ENCODE data around the gene IRS1. TPM values are rescaled to one million over a fixed set of nuclear protein-coding genes. Genes with fewer than 3 reads are reported as not detected.

The IRS1 gene
- total and polyA plus RNA-seq, 2 donors (not counting 1 experiment from before 2014, with no cell fraction given): 14.3 to 29.1 TPM

GRCh38 chr2:226788064-226788463, 11.6 kb downstream of the IRS1 start:
- peak overlapping the region; percentile 66 for H3K4me2 ChIP-seq (ENCODE audit: extremely low read depth, insufficient read depth, low read length)
- DNase-seq (ENCODE audit: low read depth in 2 of 2): peak; percentile 34 to 66
- TF ChIP-seq EZH2 (IDR thresholded peaks at IDR 0.05; ENCODE audit: low read length, missing control alignments): no peak
- no peak overlapping the region for H3K9ac ChIP-seq (ENCODE audit: insufficient read depth, low read length)
- H3K36me3 ChIP-seq (ENCODE audit: control insufficient read depth, insufficient read depth, low read length): peaks cover 5% of the 10 kb centered on the region
- H3K9me3 ChIP-seq (ENCODE audit: control insufficient read depth, insufficient read depth, low read depth, low read length): no peaks in the 10 kb centered on the region
- no peaks in the 10 kb centered on the region for H4K20me1 ChIP-seq (ENCODE audit: control insufficient read depth, extremely low read depth, insufficient read depth, low read length)
- no peak overlapping the region for H3K27ac ChIP-seq (ENCODE audit: insufficient read depth, low read length)
- H3K27me3 ChIP-seq (ENCODE audit: control insufficient read depth, insufficient read depth, low read length): no peaks in the 10 kb centered on the region
- peak overlapping the region in 2 of 4 experiments; percentile 5 to 69 for H3K4me3 ChIP-seq (replicated peaks in 1 of 4; ENCODE audit: control extremely low read depth in 1 of 4, insufficient read depth in 1 of 4, low read depth in 3 of 4, low read length in 4 of 4)
- H2AFZ ChIP-seq (ENCODE audit: low read length): no peak overlapping the region
- peaks cover 7% of the 10 kb centered on the region for H3K4me1 ChIP-seq (ENCODE audit: control insufficient read depth, extremely low read depth, insufficient read depth, low read length)
- H3K79me2 ChIP-seq (ENCODE audit: control insufficient read depth, insufficient read depth, low read length): peaks cover 95% of the 10 kb centered on the region

- Histone ChIP-seq H3K36me3 (ENCODE audit: control insufficient read depth, insufficient read depth, low read length) (peaks cover 3% of the 10 kb centered on the region), H4K20me1 (ENCODE audit: control insufficient read depth, extremely low read depth, insufficient read depth, low read length) (no peaks in the 10 kb centered on the region), H3K9ac (ENCODE audit: insufficient read depth, low read length) (no peak overlapping the region), H3K4me3 (replicated peaks in 1 of 4; ENCODE audit: control extremely low read depth in 1 of 4, insufficient read depth in 1 of 4, low read depth in 3 of 4, low read length in 4 of 4) (no peak overlapping the region), H2AFZ (ENCODE audit: low read length) (no peak overlapping the region), H3K27me3 (ENCODE audit: control insufficient read depth, insufficient read depth, low read length) (no peaks in the 10 kb centered on the region), H3K4me1 (ENCODE audit: control insufficient read depth, extremely low read depth, insufficient read depth, low read length) (peaks cover 12% of the 10 kb centered on the region), H3K79me2 (ENCODE audit: control insufficient read depth, insufficient read depth, low read length) (peaks cover 93% of the 10 kb centered on the region), H3K4me2 (ENCODE audit: extremely low read depth, insufficient read depth, low read length) (no peak overlapping the region), H3K27ac (ENCODE audit: insufficient read depth, low read length) (no peak overlapping the region), H3K9me3 (ENCODE audit: control insufficient read depth, insufficient read depth, low read depth, low read length) (no peaks in the 10 kb centered on the region)
- no peak for DNase-seq (ENCODE audit: low read depth in 2 of 2)
- no peak for TF ChIP-seq CTCF (conservative IDR thresholded peaks at IDR 0.05 in 1 of 2, IDR thresholded peaks at IDR 0.05 in 1 of 2; ENCODE audit: low read depth in 1 of 2, low read length in 2 of 2)
- no peak for TF ChIP-seq EZH2 (IDR thresholded peaks at IDR 0.05; ENCODE audit: low read length, missing control alignments)
Observed at GRCh38 chr2:226783885-226784284, 15.7 kb downstream of the IRS1 start.

- peaks cover 92% of the 10 kb centered on the region for H3K79me2 ChIP-seq (ENCODE audit: control insufficient read depth, insufficient read depth, low read length)
- TF ChIP-seq CTCF (conservative IDR thresholded peaks at IDR 0.05 in 1 of 2, IDR thresholded peaks at IDR 0.05 in 1 of 2; ENCODE audit: low read depth in 1 of 2, low read length in 2 of 2) (no peak), EZH2 (IDR thresholded peaks at IDR 0.05; ENCODE audit: low read length, missing control alignments) (no peak)
- peaks cover 3% of the 10 kb centered on the region for H3K36me3 ChIP-seq (ENCODE audit: control insufficient read depth, insufficient read depth, low read length)
- peak; percentile 86 to 92 for DNase-seq (ENCODE audit: low read depth in 2 of 2)
- no peaks in the 10 kb centered on the region for H4K20me1 ChIP-seq (ENCODE audit: control insufficient read depth, extremely low read depth, insufficient read depth, low read length)
- peak overlapping the region; percentile 60 for H3K27ac ChIP-seq (ENCODE audit: insufficient read depth, low read length)
- no peaks in the 10 kb centered on the region for H3K9me3 ChIP-seq (ENCODE audit: control insufficient read depth, insufficient read depth, low read depth, low read length)
- peaks cover 11% of the 10 kb centered on the region for H3K4me1 ChIP-seq (ENCODE audit: control insufficient read depth, extremely low read depth, insufficient read depth, low read length)
- peak overlapping the region; percentile 62 for H3K4me2 ChIP-seq (ENCODE audit: extremely low read depth, insufficient read depth, low read length)
- H3K27me3 ChIP-seq (ENCODE audit: control insufficient read depth, insufficient read depth, low read length): no peaks in the 10 kb centered on the region
- no peak overlapping the region for H3K9ac ChIP-seq (ENCODE audit: insufficient read depth, low read length)
- peak overlapping the region in 1 of 4 experiments; percentile 4 for H3K4me3 ChIP-seq (replicated peaks in 1 of 4; ENCODE audit: control extremely low read depth in 1 of 4, insufficient read depth in 1 of 4, low read depth in 3 of 4, low read length in 4 of 4)
- no peak overlapping the region for H2AFZ ChIP-seq (ENCODE audit: low read length)
Observed at GRCh38 chr2:226782092-226782713, 17.4 kb downstream of the IRS1 start.

All from fibroblast of lung (primary cell).